HG02571 (cell line): Measurements from ENCODE around the gene TRIM54.
"Not testable (repeated sequence)": the region's sequence is repeated elsewhere in the genome, so short reads cannot be mapped to it uniquely, and the experiment has no call there.

Experiments
- ATAC-seq: cut with Tn5 transposase; IDR thresholded peaks from one replicate; pipeline ENCODE4 v1.9.1; 2021; ENCODE audit warnings: mild to moderate bottlenecking, moderate library complexity; ENCODE audit not compliant: unreplicated experiment

The TRIM54 gene

DNA sequence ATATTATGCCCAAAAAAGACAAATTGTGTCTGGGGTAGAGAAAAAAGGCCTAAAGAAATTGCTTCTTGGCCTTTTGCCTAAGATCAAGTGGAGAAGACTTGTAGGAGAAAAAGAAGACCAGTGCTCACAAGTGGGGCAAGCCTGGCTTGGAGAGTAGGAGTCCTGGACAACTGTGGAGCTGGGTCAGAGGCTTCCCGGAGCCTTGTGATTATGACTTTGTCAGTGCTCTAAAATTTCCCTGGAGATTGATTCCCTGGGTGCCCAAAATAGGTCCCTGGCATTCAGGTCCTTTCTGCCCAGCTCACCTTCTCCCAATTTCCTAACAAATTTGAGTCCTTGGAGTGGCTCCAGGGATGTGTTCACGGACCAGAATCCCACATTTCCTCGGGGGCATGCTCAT lies 787 bp upstream of the TRIM54 start:
- ATAC-seq, result no peak

DNA sequence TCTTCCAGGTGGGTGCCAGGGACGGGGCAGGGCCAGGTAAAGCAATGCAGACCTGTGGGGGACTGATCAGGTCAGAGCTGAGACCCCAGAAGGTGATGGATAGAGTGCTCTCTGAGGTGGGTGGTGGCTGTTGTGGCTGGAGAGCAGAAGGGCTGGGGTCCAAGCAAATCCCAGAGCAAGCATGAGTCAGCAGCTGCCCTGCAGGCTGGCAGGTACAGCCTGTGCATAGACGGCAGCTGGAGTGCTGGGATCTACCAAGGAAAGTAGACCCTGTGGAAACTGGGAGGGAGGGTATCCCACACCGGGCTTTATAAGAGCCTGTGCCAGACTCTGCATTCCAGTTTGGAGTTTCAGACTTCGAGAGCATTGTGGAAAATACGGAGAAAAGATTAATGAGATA lies 663 bp downstream of the TRIM54 start:
- ATAC-seq, result no peak

DNA sequence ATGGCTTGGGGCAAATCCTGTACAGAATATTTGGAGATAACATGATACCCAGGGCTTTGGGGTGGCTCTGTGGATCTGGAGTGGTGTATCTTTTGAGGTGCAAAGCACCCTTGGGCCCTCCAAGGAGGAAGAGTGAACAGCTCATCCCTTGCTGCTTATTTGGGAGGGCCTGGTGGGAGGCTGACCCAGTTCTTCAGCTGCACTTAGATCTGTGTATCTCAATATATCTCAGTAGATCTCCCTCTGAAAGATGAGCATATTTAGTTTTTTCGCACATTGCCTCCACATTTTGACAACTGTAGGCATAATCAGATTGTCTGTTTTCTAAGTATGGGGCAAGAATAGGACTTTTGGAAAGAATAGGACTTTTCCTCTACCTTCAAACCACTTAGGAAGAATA lies 2.8 kb downstream of the TRIM54 start:
- no peak for ATAC-seq

DNA sequence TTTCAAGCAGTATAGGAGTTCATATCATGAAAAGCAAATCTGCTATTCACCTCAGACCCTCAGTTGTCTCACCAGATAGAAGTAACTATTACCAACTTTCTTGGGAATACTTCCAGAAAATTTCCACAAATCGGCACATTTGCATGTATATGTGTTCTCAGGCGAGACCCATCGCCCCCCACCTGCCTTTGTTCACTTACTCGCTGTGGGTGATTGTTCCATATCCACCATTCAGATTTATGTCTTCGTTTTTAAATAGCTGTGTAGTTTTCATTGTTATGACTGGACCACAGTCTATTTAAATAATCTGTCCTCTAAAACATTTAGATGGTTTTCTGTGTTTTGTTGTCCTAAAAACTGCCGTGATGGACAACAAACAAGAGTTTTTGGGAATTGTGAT lies 3.3 kb downstream of the TRIM54 start:
- ATAC-seq, result no peak

DNA sequence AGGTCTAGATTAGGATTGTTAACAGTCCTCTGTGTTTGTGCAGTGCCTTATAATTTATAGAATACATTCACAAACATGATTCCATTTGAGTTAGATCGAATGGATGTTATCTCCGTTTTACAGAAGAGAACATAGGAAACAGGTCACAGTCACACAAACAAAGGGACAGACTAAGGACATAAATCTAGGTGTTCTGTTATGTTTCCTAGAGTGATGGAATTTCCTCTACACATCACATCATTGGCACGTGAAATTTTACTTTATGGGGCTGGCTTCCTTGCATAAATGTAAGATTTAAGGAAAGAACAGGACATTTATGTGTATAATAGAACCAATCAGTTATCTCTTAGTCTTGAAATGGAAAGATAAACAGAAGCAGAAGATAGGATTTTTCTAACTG lies 6.4 kb downstream of the TRIM54 start:
- no peak for ATAC-seq

DNA sequence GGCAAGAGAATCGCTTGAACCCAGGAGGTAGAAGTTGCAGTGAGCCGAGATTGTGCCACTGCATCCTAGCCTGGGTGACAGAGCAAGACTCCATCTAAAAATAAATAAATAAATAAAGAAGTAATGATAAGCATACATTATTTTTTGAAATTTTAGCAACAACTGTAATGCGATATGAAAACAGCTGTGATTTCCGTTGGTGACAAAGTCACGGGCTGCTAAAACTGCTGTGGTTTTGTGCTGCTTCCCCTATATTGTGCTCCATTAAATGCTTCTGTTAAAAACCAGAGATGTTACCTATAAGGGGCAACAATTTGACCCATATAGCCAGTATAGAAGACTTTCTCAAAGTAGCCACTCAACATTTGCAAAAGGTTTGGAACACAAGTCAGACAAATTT lies 8.3 kb downstream of the TRIM54 start:
- ATAC-seq, result no peak

DNA sequence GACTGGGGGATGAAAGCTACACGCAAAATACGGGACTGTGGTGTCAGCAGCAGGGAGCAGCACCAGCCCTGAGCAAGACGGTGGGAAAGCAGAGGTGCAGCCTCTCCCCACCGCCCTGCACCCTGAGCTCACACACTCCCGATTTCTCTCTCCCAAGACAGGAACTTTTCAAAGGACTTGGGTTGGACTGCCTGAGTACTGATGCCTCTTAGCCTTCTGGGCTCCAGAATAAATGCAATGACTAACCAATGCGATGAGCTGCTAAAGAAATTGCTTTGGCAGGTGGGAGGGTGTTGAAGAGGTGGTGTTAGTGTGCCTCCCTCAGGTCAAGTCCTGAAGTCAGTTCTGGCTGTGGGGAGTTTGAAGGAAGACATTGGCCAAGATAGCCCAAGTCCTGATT lies 9.6 kb downstream of the TRIM54 start:
- no peak for ATAC-seq

DNA sequence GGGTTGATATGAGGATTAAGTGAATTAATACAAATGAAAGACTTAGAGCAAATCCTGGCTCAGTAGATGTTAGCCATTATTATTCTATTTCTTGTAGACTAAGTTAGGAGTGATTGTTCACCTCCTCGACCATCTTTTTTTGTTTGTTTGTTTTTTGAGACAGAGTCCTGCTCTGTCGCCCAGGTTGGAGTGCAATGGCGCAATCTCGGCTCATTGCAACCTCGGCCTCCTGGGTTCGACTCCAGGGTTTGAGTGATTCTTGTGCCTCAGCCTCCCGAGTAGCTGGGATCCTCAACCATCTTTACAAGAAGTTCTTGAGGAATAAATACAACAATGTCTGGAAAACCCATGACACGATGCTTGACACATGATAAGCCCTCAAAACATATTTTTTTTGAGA lies 12.7 kb downstream of the TRIM54 start:
- no peak for ATAC-seq

DNA sequence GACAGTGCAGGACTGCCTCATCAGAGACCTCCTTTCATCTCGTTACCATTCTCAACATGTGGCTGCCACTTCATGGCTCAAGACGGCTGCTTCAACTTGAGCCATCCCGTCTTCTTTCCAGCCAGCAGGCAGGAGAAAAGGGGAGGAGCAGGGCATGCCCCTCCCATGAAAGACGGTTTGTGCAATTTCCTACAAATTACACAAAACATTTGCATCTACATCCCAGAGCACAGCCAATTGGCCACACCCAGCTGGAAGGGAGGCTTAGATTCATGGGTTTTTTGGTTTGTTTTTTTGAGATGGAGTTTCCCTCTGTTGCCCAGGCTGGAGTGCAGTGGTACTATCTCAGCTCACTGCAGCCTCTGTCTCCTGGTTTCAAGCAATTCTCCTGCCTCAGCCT lies 14.3 kb downstream of the TRIM54 start:
- ATAC-seq, result no peak

DNA sequence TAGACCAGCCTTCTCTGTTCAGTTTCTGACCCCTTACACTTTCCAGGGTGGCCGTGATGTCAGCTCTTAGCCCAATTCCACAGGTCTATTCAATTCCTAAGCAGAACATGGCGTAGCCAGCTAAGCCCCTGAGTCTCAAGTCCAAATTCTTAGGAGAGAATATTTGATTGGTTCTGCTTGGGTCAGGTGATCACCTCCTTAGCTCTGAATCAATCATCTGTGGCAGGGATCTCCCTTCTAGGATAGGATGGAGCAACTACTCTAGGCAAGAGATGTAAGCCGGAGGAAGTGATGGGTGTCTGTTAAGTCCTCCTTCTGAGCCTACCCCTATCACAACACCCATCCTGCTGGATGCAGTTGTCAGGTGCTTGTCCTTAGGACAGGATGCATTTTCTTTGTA lies 15.0 kb downstream of the TRIM54 start:
- ATAC-seq, result no peak

DNA sequence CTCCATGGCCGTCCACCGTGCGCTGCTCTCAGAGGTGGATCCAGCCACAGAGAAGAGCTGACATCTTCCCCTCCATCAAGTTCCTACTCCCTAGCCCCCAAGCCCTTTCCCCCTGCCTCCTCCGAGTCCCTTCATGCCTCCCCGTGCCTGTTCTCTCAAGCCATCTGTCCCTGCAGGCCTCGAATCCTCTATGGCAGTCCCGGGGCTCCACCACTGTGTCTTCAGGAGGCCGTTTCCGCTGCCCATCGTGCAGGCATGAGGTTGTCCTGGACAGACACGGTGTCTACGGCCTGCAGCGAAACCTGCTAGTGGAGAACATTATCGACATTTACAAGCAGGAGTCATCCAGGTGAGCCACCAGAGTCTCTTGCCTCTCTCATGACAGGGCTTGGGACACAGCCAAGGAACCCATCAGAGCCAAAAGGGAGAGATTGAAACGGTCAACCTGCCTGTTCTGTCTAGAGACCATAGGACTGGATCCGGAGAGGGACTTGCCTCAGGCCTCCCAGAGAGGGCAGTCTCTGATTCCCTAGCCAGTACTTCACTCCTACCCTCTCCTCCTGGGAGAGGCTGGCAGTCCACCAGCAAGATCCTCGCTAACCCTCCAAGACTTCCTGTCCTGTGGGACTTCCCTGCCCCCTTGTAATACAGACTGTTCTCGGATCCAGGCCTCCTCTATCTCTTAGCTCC lies 16.3 kb downstream of the TRIM54 start:
- ATAC-seq, result no peak

DNA sequence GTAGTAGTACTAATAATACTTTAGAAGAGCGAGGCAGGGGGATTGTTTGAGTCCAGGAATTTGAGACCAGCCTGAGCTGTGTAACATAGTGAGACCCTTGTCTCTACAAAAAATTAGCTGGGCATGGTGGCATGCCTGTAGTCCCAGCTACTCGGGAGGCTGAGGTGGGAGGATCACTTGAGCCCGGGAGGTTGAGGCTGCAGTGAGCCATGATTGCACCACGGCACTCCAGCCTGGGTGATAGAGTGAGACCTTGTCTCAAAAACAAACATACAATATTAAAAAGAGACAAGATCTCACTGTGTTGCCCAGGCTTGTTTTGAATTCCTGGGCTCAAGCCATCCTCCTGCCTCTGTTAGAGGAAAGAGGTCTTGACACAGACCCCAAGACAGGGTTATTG lies 18.4 kb downstream of the TRIM54 start:
- ATAC-seq, result not testable (repeated sequence)

DNA sequence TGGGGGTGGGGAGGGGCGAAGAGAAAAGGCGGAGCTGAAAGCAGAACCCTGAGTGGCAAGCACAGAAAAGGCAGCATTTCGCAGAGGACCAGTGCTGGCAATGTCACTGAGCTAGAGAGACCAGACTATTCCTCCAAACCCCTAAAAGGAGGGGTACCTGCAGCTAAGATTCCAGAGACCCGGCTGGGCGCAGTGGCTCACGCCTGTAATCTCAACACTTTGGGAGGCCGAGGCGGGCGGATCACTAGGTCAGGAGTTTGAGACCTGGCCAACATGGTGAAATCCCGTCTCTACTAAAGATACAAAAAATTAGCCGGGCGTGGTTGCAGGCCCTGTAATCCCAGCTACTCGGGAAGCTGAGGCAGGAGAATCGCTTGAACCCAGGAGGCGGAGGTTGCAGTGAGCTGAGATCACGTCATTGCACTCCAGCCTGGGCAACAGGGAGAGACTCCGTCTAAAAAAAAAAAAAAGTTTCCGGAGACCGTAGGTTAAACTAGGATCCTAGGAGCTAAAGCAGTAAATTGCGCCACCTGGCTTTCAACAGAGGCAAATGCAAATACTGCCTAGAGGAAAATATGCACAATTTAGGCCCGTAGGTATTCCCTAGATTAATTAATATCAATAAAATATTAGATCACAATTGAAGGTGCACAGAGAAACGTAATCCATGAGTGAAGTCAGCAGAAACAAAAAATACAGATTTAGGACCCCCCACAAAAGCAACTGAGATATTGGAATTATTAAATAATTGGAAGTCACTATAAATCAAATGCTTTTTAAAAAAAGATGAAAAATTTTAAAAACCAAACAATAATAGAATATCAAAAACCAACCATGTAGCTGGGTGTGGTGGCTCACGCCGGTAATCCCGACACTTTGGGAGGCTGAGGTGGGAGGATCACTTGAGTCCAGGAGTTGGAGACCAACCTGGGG lies 21.1 kb downstream of the TRIM54 start:
- ATAC-seq, result no peak

DNA sequence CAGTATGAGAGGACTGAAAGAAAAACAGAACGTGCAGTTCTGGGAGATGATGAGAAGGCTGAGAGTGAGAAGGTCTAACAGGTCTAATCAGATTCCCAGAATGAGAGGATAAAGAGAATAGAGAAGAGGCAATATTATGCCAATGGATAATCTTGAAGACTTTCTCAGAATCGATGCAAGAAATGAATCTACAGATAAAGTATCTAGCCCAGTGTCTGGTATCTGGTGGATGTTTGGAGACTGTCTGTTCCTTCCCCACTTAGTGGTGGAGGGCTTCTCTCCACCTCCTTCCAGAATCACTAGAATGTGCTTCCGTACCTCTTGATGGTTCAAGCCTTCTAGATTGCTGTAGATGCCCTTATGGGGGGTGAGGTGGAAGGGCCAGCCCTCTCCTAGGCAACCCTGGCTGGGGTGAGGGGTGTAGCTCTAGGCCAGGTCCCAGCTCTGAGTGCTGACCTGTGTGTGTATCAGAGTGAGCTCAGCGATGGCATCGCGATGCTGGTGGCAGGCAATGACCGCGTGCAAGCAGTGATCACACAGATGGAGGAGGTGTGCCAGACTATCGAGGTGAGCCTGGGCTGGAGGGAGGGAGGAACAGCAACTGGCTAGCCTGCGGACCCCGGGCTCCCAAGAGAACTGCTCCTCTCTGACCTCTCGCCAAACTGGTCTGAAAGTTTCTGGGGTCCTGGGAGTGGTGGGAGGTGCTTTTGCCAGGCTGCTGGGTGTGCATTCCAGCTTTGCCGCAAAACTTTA lies 22.4 kb downstream of the TRIM54 start:
- ATAC-seq, result no peak

DNA sequence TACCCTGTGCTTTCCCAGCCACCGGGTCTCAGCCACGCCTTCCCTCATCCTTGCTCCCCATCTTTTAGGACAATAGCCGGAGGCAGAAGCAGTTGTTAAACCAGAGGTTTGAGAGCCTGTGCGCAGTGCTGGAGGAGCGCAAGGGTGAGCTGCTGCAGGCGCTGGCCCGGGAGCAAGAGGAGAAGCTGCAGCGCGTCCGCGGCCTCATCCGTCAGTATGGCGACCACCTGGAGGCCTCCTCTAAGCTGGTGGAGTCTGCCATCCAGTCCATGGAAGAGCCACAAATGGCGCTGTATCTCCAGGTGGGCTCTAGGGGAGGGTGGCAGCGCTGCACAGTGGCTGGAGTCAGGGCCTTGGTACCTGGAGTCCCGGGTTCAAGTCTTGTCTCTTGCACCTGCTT lies 23.3 kb downstream of the TRIM54 start:
- no peak for ATAC-seq

DNA sequence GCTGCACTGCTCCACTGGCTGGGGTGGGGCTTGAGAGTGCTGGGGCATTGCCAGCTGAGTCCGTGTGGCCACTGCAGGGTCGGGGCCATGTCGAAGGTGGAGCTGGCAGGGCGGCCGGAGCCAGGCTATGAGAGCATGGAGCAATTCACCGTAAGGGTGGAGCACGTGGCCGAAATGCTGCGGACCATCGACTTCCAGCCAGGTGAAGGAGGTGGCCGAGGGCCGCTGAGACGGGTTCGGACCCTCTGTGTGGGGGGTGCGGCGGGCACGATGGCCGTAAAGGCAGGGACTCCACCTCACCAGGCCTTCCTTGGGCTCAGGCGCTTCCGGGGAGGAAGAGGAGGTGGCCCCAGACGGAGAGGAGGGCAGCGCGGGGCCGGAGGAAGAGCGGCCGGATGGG lies 23.9 kb downstream of the TRIM54 start:
- no peak for ATAC-seq

DNA sequence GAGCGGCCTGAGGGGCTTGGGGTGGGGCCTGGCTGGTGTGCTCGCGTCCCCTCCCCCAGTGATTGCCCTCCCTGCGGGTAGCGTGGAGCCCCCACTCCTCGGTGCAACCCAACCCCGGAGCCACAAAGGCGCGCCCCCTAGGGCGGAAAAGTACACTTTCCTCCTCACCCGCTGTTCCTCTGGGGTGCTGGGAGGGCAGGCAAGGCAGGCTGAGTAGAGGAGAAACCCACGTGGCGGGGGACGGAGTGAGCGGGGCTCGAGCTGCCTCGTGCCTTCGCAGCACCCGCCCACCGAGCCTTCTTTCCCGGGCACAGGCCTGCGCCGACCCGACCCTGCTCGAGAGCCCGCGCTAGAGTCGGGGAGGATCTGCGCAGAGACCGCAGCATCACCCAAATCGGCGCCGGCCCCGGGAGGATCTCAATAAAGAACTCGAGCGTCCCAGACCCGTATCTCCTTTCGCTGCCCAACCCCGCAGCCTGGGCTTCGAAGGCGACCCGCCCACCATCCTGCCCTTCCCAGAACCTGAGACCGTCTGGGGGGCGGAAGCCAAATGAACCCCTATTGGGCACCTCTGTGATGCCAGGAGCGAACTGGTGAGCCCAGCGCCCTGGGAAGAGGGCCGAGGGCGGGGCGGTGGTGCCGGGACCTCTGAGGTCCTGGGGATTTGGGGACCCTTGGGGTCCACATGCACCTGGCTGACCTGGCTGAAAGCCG lies 24.5 kb downstream of the TRIM54 start:
- no peak for ATAC-seq

DNA sequence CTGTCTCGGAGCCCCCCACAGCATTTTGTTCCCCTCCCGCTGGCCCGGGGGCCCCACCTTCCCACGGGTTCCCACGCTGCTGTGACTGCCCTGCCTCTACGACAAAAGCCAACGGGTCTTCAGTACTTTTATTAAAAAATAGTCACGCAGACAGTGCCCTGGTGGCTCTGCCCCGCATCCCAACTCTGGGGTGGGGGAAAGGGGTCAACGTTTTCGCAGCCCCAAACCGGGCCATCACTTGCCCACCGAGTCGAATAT lies 25.0 kb downstream of the TRIM54 start:
- ATAC-seq, result no peak

DNA sequence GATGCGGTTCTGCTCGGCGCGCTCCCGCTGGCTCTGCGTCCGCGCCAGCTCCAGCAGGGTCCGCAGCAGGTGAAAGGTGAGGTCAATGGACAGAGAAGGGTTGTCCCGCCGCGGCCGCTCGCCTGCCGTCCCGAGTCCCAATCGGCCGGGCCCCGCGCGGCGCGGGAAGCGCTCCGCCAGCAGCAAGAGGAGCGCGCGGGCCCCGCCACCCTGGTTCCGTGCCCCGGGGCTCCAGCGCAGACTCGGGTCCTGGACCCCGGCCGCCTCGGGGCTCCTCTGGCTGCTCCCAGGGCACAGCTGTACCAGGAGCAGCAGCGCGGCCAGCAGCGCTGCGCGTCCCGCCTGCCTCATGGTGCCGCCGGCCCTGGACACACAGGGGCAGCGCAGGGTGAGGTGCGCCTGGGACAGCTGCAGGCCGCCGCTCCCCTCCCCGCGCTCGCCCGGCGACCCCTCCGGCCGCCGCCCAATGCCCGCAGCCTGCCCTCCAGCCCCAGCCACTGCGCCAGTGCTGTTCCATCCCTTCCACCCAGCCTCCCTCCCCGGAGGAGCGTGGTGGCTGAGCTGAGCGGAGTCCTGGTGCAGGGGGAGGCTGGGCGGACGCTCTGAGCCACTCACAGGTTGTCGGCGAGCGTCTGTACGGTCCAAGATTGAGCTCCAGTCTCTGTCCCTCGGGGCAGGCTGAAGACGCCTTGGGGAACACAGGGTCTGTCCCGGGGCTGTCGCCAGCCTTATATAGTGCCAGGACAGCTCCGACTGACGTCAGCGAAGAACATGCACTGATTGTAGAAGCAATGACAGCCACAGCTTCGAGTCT lies 25.5 kb downstream of the TRIM54 start:
- no peak for ATAC-seq

DNA sequence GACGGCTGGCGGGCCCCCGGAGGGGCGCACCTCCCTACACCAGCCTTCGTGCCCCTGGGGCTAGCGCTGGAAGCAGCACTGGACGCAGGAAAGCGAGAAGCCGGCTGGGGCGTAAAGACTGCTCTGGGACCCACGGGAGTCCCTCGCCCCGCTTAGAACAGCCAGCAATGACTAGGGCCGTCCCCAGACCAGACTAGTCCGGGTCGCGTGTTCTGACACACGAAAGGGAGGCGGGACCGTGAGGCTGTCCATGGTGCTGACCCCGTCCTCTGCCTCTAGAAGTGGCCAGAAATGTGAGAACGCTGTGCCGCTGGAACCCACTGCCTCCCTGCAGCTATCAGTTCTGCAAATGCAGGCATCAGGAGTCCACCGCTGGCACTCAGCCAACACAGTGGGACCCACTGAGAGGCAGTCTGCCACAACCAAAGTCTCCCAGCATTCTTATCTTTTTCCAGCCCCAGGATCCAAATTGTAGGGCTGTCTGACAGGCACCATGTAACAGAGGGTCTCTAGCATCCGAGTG lies 26.2 kb downstream of the TRIM54 start, which contains the start of gene UCN:
TSS of gene UCN (minus strand) at position 87 of the 523 bp plus-strand sequence. CDS start 550 bp downstream, outside the sequence.
- no peak for ATAC-seq
